ENCODE data around the gene CLIC3. TPM values are rescaled to one million over a fixed set of nuclear protein-coding genes. Genes with fewer than 3 reads are reported as not detected.

Gene CLIC3
- total RNA-seq, 1 experiment from 2014 or later: 4.3 TPM

DNA sequence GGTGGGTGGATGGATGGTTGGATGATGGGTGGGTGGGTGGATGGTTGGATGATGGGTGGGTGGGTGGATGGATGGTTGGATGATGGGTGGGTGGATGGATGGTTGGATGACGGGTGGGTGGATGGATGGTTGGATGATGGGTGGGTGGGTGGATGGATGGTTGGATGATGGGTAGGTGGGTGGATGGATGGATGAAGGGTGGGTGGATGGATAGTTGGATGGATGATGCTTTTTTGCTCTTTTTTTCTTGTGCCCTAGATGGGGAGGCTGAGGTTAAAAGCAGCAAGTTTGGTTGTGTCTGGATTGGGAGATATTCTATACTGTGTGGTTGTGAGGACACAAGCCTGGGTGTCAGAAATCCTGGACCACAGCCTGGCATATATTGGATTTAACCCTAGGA, 38.9 kb downstream of the CLIC3 start:
- POLR2A ChIA-PET (ENCODE audit: unreplicated experiment): no interaction called here
- ATAC-seq: no peak
- no peaks in the 10 kb centered on the region for H3F3A ChIP-seq (ENCODE audit: low read length, unreplicated experiment)
- no peak overlapping the region for H3K4me3 ChIP-seq (ENCODE audit: low read length)
- no peak overlapping the region for H3K9ac ChIP-seq (ENCODE audit: low read length)
- no peaks in the 10 kb centered on the region for H3K79me2 ChIP-seq (ENCODE audit: low read length)
- no peak overlapping the region for H2AFZ ChIP-seq (ENCODE audit: low read length)
- H3K4me2 ChIP-seq (ENCODE audit: low read length): no peak overlapping the region
- TF ChIP-seq CTCF (conservative IDR thresholded peaks at IDR 0.05; ENCODE audit: low read depth, low read length) (no peak), EZH2phosphoT487 (IDR thresholded peaks at IDR 0.05; ENCODE audit: borderline replicate concordance, low read length) (no peak)
- H3K4me1 ChIP-seq (ENCODE audit: insufficient read depth, low read length): no peaks in the 10 kb centered on the region
- no peak for DNase-seq
- H3K27ac ChIP-seq (ENCODE audit: low read length): no peak overlapping the region
- H3K36me3 ChIP-seq (ENCODE audit: low read depth, low read length): no peaks in the 10 kb centered on the region
- no peaks in the 10 kb centered on the region for H3K9me2 ChIP-seq (replicated peaks; ENCODE audit: low read length)
- BruUV-seq (replicated peaks): no TSS peak
- intact Hi-C loops (cut with micrococcal nuclease): no loop called here
- no peaks in the 10 kb centered on the region for H3K27me3 ChIP-seq (ENCODE audit: low read length)
- CTCF ChIA-PET: no interaction called here
- no peaks in the 10 kb centered on the region for H4K20me1 ChIP-seq (ENCODE audit: low read length)
- no peaks in the 10 kb centered on the region for H3K9me3 ChIP-seq (ENCODE audit: low read length)

GRCh38 chr9:136956604-136957003, 39.8 kb downstream of the CLIC3 start:
- POLR2A ChIA-PET (ENCODE audit: unreplicated experiment): no interaction called here
- no peak for TF ChIP-seq EZH2phosphoT487 (IDR thresholded peaks at IDR 0.05; ENCODE audit: borderline replicate concordance, low read length)
- TF ChIP-seq EZH2 (IDR thresholded peaks at IDR 0.05; ENCODE audit: low read length, unreplicated experiment): no peak
- no peak for TF ChIP-seq CTCF (conservative IDR thresholded peaks at IDR 0.05; ENCODE audit: low read depth, low read length)

DNA sequence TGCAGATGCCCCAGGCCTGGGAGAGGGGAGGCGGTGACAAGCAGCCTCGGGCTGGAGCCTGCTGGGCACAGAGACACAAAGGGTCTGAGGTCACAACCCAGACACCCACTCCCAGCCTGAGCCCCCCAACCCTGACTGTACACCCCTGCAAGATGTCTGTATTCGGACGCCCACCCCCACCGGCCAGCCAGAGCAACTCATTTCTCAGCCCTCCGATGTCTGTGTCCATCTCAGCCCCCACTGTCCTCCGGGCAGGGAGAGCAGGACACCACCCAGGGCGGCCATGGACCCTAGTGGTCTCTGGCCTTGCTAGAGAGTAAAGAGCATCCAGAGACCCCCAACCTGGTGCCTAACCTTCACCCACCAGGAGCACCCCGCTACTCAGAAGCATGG, 40.4 kb downstream of the CLIC3 start:
- TF ChIP-seq EZH2 (IDR thresholded peaks at IDR 0.05; ENCODE audit: low read length, unreplicated experiment) (no peak), CTCF (conservative IDR thresholded peaks at IDR 0.05; ENCODE audit: low read depth, low read length) (no peak)
- no peaks in the 10 kb centered on the region for H4K20me1 ChIP-seq (ENCODE audit: low read length)
- H3F3A ChIP-seq (ENCODE audit: low read length, unreplicated experiment): no peaks in the 10 kb centered on the region
- CTCF ChIA-PET: no interaction called here
- no peak overlapping the region for H3K9ac ChIP-seq (ENCODE audit: low read length)
- no peak overlapping the region for H3K4me2 ChIP-seq (ENCODE audit: low read length)
- POLR2A ChIA-PET (ENCODE audit: unreplicated experiment): no interaction called here
- H3K79me2 ChIP-seq (ENCODE audit: low read length): no peaks in the 10 kb centered on the region
- no peak overlapping the region for H3K4me3 ChIP-seq (ENCODE audit: low read length)
- no peaks in the 10 kb centered on the region for H3K9me3 ChIP-seq (ENCODE audit: low read length)
- ATAC-seq (no peak), DNase-seq (no peak)
- no peak overlapping the region for H3K27ac ChIP-seq (ENCODE audit: low read length)
- H2AFZ ChIP-seq (ENCODE audit: low read length): no peak overlapping the region
- H3K4me1 ChIP-seq (ENCODE audit: insufficient read depth, low read length): no peaks in the 10 kb centered on the region
- H3K27me3 ChIP-seq (ENCODE audit: low read length): no peaks in the 10 kb centered on the region
- no TSS peak for BruUV-seq (replicated peaks)
- H3K36me3 ChIP-seq (ENCODE audit: low read depth, low read length): no peaks in the 10 kb centered on the region
- H3K9me2 ChIP-seq (replicated peaks; ENCODE audit: low read length): no peaks in the 10 kb centered on the region
- intact Hi-C loops (cut with micrococcal nuclease): no loop called here

More at GRCh38 chr9:136956604-136957003, 39.8 kb downstream of the CLIC3 start:
- H4K20me1 ChIP-seq (ENCODE audit: low read length): no peaks in the 10 kb centered on the region
- CTCF ChIA-PET: no interaction called here
- intact Hi-C loops (cut with micrococcal nuclease): no loop called here
- H3K79me2 ChIP-seq (ENCODE audit: low read length): no peaks in the 10 kb centered on the region
- DNase-seq (no peak), ATAC-seq (no peak)
- H3K27ac ChIP-seq (ENCODE audit: low read length): no peak overlapping the region
- no TSS peak for BruUV-seq (replicated peaks)
- H3K4me1 ChIP-seq (ENCODE audit: insufficient read depth, low read length): no peaks in the 10 kb centered on the region
- no peaks in the 10 kb centered on the region for H3K36me3 ChIP-seq (ENCODE audit: low read depth, low read length)
- H3K9me3 ChIP-seq (ENCODE audit: low read length): no peaks in the 10 kb centered on the region
- H3K4me3 ChIP-seq (ENCODE audit: low read length): no peak overlapping the region
- no peaks in the 10 kb centered on the region for H3K9me2 ChIP-seq (replicated peaks; ENCODE audit: low read length)
- H3K9ac ChIP-seq (ENCODE audit: low read length): no peak overlapping the region
- H3F3A ChIP-seq (ENCODE audit: low read length, unreplicated experiment): no peaks in the 10 kb centered on the region
- H3K4me2 ChIP-seq (ENCODE audit: low read length): no peak overlapping the region
- no peaks in the 10 kb centered on the region for H3K27me3 ChIP-seq (ENCODE audit: low read length)
- H2AFZ ChIP-seq (ENCODE audit: low read length): no peak overlapping the region

All from PC-3 (cell line).